Stimulated activated CD4-positive, alpha-beta T cell treated with anti-CD3 and anti-CD28 coated beads, Interleukin-2, amount 100 ng/mL, for 48 hours (primary cell): ENCODE data around the gene TXLNG.
"Not testable (repeated sequence)": the region's sequence is repeated elsewhere in the genome, so short reads cannot be mapped to it uniquely, and the experiment has no call there.

ENCODE experiments used
- DNase-seq, 2 donors: peaks; one replicate each; pipeline ENCODE4 v3.0.0-alpha.2; 2020

The TXLNG gene

GRCh38 chrX:16839219-16839851 is 53.1 kb downstream of the TXLNG start:
- no peak for DNase-seq

GRCh38 chrX:16839852-16840460 is 53.7 kb downstream of the TXLNG start:
- no peak for DNase-seq

- no peak for DNase-seq
These were observed 56.4 kb downstream of the TXLNG start for GRCh38 chrX:16842684-16843083.

GRCh38 chrX:16843208-16843909 is 57.1 kb downstream of the TXLNG start:
- DNase-seq: no peak

GRCh38 chrX:16845686-16846085 is 59.4 kb downstream of the TXLNG start:
- DNase-seq: no peak

- DNase-seq: no peak
These were observed 62.3 kb downstream of the TXLNG start for GRCh38 chrX:16848541-16848940.

GRCh38 chrX:16851421-16851820 is 65.2 kb downstream of the TXLNG start:
- DNase-seq: no peak

GRCh38 chrX:16851827-16852226 is 65.6 kb downstream of the TXLNG start:
- DNase-seq: no peak

- no peak for DNase-seq
These were observed 66.4 kb downstream of the TXLNG start for GRCh38 chrX:16852617-16853179.

- DNase-seq: no peak
These were observed 67.3 kb downstream of the TXLNG start for GRCh38 chrX:16853537-16853936.

- no peak for DNase-seq
These were observed 69.3 kb downstream of the TXLNG start for GRCh38 chrX:16855363-16856075.

GRCh38 chrX:16856076-16856404 is 69.8 kb downstream of the TXLNG start:
- DNase-seq: not testable (repeated sequence)

GRCh38 chrX:16856744-16857143 is 70.5 kb downstream of the TXLNG start:
- no peak for DNase-seq

- DNase-seq: no peak
These were observed 76.6 kb downstream of the TXLNG start for GRCh38 chrX:16862829-16863228.

- no peak for DNase-seq
These were observed 81.7 kb downstream of the TXLNG start for GRCh38 chrX:16867947-16868346.

- DNase-seq: no peak
These were observed 82.7 kb downstream of the TXLNG start for GRCh38 chrX:16868920-16869319.

GRCh38 chrX:16869393-16870094 is 83.3 kb downstream of the TXLNG start:
- peak; percentile 35 to 47 for DNase-seq

- peak; percentile 76 to 92 for DNase-seq
These were observed 84.0 kb downstream of the TXLNG start, which contains the start of gene RBBP7 for GRCh38 chrX:16870095-16870861. Gene RBBP7, minus strand, starts transcription at chrX:16870362. Its CDS starts 309 bp downstream, at chrX:16870053.

GRCh38 chrX:16870862-16871815 is 84.9 kb downstream of the TXLNG start:
- no peak for DNase-seq

GRCh38 chrX:16873106-16873505 is 86.8 kb downstream of the TXLNG start:
- no peak for DNase-seq
